ENCODE measurements around the gene PARD6G. TPM values are rescaled to one million over a fixed set of nuclear protein-coding genes. Genes with fewer than 3 reads are reported as not detected.

PARD6G gene
- total RNA-seq, 1 donor from 2014 or later: 6.5 TPM

- intact Hi-C loops (cut with DNase I): no loop called here
- DNase-seq: peak; percentile 46
- Histone ChIP-seq H3K27me3 (no peaks in the 10 kb centered on the region), H3K4me1 (no peaks in the 10 kb centered on the region), H3K36me3 (no peaks in the 10 kb centered on the region), H3K9me3 (no peaks in the 10 kb centered on the region), H3K4me3 (no peak overlapping the region), H3K27ac (no peak overlapping the region)
- no peak for ATAC-seq
- TF ChIP-seq CTCF (IDR thresholded peaks at IDR 0.05): no peak
Observed at GRCh38 chr18:80193701-80194100, 53.6 kb downstream of the PARD6G start.

GRCh38 chr18:80192653-80193385 is 54.5 kb downstream of the PARD6G start:
- intact Hi-C loops (cut with DNase I): no loop called here
- no peaks in the 10 kb centered on the region for H3K27me3 ChIP-seq
- ATAC-seq (no peak), DNase-seq (no peak)
- H3K36me3 ChIP-seq: no peaks in the 10 kb centered on the region
- H3K4me3 ChIP-seq: no peak overlapping the region
- no peaks in the 10 kb centered on the region for H3K9me3 ChIP-seq
- no peak for TF ChIP-seq CTCF (IDR thresholded peaks at IDR 0.05)
- no peak overlapping the region for H3K27ac ChIP-seq
- no peaks in the 10 kb centered on the region for H3K4me1 ChIP-seq

GRCh38 chr18:80191907-80192652 is 55.2 kb downstream of the PARD6G start:
- H3K4me1 ChIP-seq: no peaks in the 10 kb centered on the region
- H3K36me3 ChIP-seq: no peaks in the 10 kb centered on the region
- no peak for ATAC-seq
- no peaks in the 10 kb centered on the region for H3K9me3 ChIP-seq
- no peak overlapping the region for H3K4me3 ChIP-seq
- no peak for TF ChIP-seq CTCF (IDR thresholded peaks at IDR 0.05)
- no peak for DNase-seq
- no peak overlapping the region for H3K27ac ChIP-seq
- H3K27me3 ChIP-seq: no peaks in the 10 kb centered on the region
- intact Hi-C loops (cut with DNase I): no loop called here

GRCh38 chr18:80191264-80191663 is 56.0 kb downstream of the PARD6G start:
- no peaks in the 10 kb centered on the region for H3K4me1 ChIP-seq
- no peak for DNase-seq
- no peak for ATAC-seq

GRCh38 chr18:80190311-80190710 is 57.0 kb downstream of the PARD6G start:
- TF ChIP-seq CTCF (IDR thresholded peaks at IDR 0.05): no peak
- ATAC-seq (no peak), DNase-seq (no peak)
- intact Hi-C loops (cut with DNase I): no loop called here
- H3K4me3 ChIP-seq: no peak overlapping the region
- no peak overlapping the region for H3K27ac ChIP-seq
- no peaks in the 10 kb centered on the region for H3K27me3 ChIP-seq
- no peaks in the 10 kb centered on the region for H3K9me3 ChIP-seq
- H3K36me3 ChIP-seq: no peaks in the 10 kb centered on the region
- no peaks in the 10 kb centered on the region for H3K4me1 ChIP-seq

More at GRCh38 chr18:80191264-80191663, 56.0 kb downstream of the PARD6G start:
- Histone ChIP-seq H3K27me3 (no peaks in the 10 kb centered on the region), H3K27ac (no peak overlapping the region), H3K4me3 (no peak overlapping the region), H3K36me3 (no peaks in the 10 kb centered on the region), H3K9me3 (no peaks in the 10 kb centered on the region)
- TF ChIP-seq CTCF (IDR thresholded peaks at IDR 0.05): no peak
- intact Hi-C loops (cut with DNase I): no loop called here

Measured in upper lobe of right lung (tissue), 1 donor.